ENCODE measurements around the gene DMD.
A peak's percentile ranks its signal among the peaks of the same experiment; 100 is the strongest.

DMD gene

GRCh38 chrX:31252133-31252532 lies 1959.2 kb downstream of the DMD start:
- no peak for DNase-seq

DNA sequence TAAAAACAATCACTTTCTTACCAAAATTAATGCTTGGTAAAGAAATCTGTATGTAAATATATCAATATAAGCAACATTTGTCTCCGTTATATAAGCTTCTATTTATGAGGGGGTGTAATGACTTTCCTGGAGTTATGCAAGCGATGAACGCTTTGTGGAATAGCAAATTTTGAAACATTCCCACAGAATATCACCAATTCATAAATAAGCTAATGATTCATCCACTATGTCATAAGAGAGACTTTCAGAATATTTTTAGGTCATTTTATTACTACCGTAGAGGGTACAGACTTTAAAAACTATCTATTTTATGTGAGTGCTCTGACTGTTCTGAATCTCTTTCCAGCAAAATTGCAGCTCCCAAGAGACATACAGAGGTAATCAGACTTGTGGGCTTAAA lies 1960.0 kb downstream of the DMD start:
- no peak for DNase-seq

GRCh38 chrX:31245714-31246113 lies 1965.6 kb downstream of the DMD start:
- DNase-seq = no peak

DNA sequence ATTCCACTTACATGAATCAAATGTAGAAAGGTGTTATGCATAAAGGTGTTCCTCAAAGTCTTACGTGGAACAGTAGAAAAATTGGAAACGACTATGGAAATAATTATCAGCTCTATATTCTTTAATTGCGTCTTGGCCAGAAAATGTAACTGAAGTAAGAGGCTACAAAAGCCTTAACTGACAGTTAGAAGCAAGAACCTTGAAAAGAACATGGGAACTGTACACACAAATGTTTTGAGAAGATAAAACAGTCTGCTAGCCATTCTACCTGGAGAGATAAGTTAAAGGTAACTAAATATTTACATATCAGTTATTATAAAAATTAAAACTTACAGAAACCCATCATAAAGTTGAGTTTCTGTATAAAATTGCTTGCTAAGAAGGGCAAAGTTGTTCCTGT lies 1967.5 kb downstream of the DMD start:
- DNase-seq = no peak

DNA sequence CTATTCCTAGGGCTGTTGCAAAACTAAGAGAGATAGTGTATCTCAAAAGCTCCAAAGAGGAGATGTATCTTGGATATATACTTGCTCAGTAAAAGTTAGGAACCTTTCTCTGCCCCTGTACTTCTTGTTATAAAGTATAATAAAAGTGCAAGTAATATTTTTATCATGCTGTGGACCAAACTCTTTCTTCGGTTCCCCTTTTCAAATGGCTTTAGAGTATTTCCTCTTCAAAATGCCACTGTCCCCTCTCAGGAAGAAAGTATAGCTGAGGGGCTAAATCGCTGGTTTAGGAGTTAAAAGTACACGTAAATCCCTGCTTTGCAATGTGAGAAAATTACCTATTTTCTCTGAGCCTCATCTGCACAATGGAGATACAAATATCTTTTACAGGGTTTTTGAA lies 1970.4 kb downstream of the DMD start:
- no peak for DNase-seq

DNA sequence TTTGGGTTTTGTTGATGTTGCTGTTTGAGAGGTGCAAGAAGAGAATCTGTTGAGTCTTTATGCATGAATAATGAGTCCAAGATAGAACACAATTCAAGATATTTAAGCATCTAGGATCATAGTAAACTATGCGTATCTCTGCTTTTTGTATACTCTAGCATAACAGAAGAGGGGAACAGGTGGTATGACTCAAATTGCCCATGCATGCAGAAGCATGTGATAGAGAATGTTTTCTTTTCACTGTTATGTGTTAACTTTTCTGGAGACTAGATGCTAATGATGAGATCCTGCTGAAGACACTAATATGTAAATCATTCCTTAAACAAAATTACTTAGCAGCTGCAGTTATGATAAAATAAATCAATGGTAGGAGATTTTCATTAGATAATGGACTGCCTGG lies 1974.2 kb downstream of the DMD start:
- no peak for DNase-seq

DNA sequence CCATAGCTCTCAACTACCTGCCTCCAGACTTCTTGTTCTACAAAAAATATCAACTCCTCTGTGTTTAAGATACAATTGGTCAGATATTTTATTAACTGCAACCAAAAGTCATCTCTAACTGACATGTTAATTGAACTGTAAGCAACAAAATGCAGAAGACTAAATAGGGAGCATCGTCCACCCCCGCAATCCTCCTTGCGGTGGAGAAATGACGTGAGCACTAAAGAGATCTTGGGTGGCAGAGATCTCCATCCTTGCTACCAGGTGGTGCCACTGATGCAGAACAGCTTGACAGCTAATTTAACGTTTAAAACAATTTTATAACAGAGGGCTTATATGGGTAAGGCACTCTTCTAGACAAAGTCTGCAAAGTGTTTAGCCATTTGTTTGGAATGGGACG lies 1975.1 kb downstream of the DMD start:
- DNase-seq = peak; percentile 15

DNA sequence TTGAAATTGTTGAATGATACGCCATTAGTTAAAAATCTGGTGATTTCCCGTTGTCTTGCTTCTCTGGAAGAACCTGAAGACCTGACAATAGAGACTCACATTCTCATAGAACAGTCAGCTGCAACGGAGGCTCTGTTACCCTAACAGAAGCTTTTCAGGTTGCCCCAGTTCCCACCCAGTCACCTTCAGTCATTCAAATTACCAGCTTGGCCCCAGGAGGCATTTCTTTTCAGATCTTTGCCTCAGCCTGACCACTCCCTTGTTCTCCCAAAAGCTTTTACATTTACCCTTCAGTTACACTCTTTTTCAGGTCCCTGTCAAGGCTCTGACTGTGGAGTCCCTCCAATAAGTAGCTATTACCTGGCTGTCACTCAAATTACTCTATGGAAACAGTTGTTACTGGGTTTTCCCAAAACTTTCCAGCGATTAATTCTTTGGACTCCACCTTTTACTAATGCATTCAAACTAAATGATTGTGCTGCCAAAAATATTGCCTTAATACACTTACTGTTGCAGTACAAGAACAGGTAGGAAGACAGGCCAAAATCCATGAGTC lies 1977.3 kb downstream of the DMD start:
- DNase-seq = no peak

GRCh38 chrX:31232506-31232905 lies 1978.8 kb downstream of the DMD start:
- DNase-seq = no peak

- no peak for DNase-seq
Measured at GRCh38 chrX:31228909-31229308, 1982.4 kb downstream of the DMD start.

GRCh38 chrX:31228415-31228832 lies 1982.9 kb downstream of the DMD start:
- no peak for DNase-seq

- no peak for DNase-seq
Measured at GRCh38 chrX:31227250-31227649, 1984.1 kb downstream of the DMD start.

DNA sequence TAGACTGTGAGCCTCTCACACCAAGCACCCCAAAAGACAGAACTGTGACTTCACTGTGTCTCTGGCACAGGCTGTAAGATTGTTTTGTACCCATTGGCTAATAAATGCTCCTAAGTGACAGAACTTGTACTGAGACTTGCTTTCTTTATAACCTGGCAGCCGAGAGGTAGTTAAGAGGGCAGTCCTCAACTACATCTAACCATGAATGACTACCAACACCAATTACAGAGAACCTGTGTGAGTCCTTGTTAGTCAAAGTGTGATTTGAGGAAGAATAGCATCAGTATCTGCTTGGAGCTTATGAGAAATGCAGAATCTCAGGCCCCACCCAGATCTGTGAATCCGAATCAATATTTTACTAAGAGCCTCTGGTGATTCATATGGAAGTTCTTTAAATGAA lies 1985.5 kb downstream of the DMD start:
- DNase-seq = no peak

- DNase-seq = no peak
Measured at GRCh38 chrX:31224381-31225012, 1986.9 kb downstream of the DMD start.

DNA sequence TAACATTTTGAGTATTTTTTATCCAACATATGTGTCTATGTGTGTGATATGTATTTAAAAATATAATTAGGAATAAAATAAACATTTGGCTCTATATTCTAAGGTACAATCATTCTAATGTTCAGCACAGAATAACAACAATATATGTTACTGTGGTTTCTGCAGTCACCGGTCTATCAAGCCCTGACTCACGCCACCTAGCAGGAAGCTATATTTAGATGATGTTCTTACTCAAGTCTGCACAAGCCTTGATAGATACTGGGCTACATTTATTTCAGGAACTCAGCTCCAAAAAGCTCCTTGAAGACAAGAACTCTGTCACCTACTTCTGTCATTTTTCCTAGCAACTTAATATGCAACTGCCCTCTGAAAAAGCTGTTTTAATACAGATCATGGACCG lies 1987.5 kb downstream of the DMD start:
- no peak for DNase-seq

GRCh38 chrX:31222946-31223345 lies 1988.4 kb downstream of the DMD start:
- no peak for DNase-seq

GRCh38 chrX:31219174-31219573 lies 1992.2 kb downstream of the DMD start:
- no peak for DNase-seq

DNA sequence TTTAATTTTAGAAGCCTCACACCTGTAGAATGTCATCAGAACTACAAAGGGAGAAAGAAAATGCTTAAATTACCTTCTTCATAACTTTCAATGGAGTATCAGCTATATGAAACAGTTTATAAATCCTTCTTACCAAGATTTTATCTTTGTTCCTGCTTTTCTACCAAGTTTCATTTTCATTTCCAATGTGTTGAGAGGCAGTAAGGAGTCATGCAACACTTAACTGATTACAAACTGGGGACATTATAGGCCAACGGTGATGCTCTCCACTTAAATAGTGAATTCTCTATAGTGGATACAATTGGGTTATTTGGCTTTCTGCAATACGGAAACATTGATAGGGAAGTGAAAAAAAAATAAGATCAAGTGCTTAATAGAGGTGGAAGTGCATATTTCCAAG lies 1994.3 kb downstream of the DMD start:
- DNase-seq = no peak

- no peak for DNase-seq
Measured at GRCh38 chrX:31215277-31215815, 1996.0 kb downstream of the DMD start.

GRCh38 chrX:31213941-31214340 lies 1997.4 kb downstream of the DMD start:
- DNase-seq = no peak

GRCh38 chrX:31212856-31213748 lies 1998.2 kb downstream of the DMD start:
- DNase-seq = no peak

GRCh38 chrX:31209005-31209628 lies 2002.2 kb downstream of the DMD start:
- no peak for DNase-seq

- DNase-seq = no peak
Measured at GRCh38 chrX:31201503-31201902, 2009.8 kb downstream of the DMD start.

All from CD4-positive, alpha-beta T cell treated with Interferon gamma for 1 hour (primary cell).